Ovary (tissue), 9 donors: Measurements from ENCODE around the gene GHRL. TPM values are rescaled to one million over a fixed set of nuclear protein-coding genes. Genes with fewer than 3 reads are reported as not detected.

Source experiments
- DNase-seq, 5 donors: peaks; one replicate each; pipeline ENCODE4 v3.0.0-alpha.2; 2019 to 2020
- H3K27ac ChIP-seq, 2 donors: fragments of 200-600 bp; one replicate each; pipeline versions ENCODE4 v1.5.1 to v1.8.0; 2019 to 2022
- H3K27me3 ChIP-seq: fragments of 200-600 bp; one replicate; pipeline ENCODE4 v1.8.0; 2022
- H3K36me3 ChIP-seq: fragments of 200-600 bp; sonication (generic); one replicate; pipeline ENCODE4 v1.5.1; 2019
- H3K4me1 ChIP-seq: one replicate; pipeline ENCODE4 v1.8.1; 2013; ENCODE audit warnings: mild to moderate bottlenecking, moderate library complexity; ENCODE audit not compliant: insufficient read depth
- H3K4me3 ChIP-seq: fragments of 200-600 bp; sonication (generic); one replicate; pipeline ENCODE4 v1.5.1; 2017
- H3K9me3 ChIP-seq, 2 donors: fragments of 200-600 bp in 1 of 2; sonication (generic) in 1 of 2; one replicate each; pipeline versions ENCODE4 v1.5.1 to v1.8.1; 2013 to 2019; ENCODE audit warnings: mild to moderate bottlenecking in 1 of 2, moderate library complexity in 1 of 2
- EP300 ChIP-seq: sonication (generic); formaldehyde crosslinking; IDR thresholded peaks from one replicate; pipeline ENCODE4 v1.6.1; 2017; ENCODE audit warnings: antibody characterized with exemption
- POLR2A ChIP-seq: fragments of 450-650 bp; IDR thresholded peaks from one replicate; pipeline ENCODE4 v1.6.1; 2017; ENCODE audit warnings: antibody characterized with exemption, mild to moderate bottlenecking, moderate library complexity
- whole genome bisulfite sequencing, 3 donors: extraction: QIAGEN DNeasy Blood & Tissue Kit in 1 of 3; methylation state at CpG; one replicate each; pipeline versions ENCODE4 v1.1.5 to v1.1.7; 2013 to 2017; 5-methylcytosine and 5-hydroxymethylcytosine counted together
- intact Hi-C, 4 donors: fragments of 100-400 bp; cut with DNase I; formaldehyde crosslinking; loops; one replicate each; pipeline versions ENCODE4 v1.11.0 to v1.15.1; 2022 to 2023
- polyA plus RNA-seq, 2 donors: library from polyadenylated mRNA; stranded (reverse); fragments of 200-250 nt in 1 of 2; fragments of 350-450 nt in 1 of 2; fragmentation: Illumina TruSeq in 1 of 2; extraction: RNeasy Lipid Tissue Mini Kit (QIAGEN cat#74804) in 1 of 2; gene quantifications; one replicate each; pipeline ENCODE4 v1.2.3, GENCODE V29; 2013 to 2014
- total RNA-seq, 7 donors: library from RNA; depleted of rRNA in 2 of 7; stranded (reverse); fragments of >200 nt in 2 of 7; fragmentation: NEBNext Ultra II Directional in 3 of 7; extraction: Animal tissue kit (Norgen Biotek cat#: 25700) in 3 of 7; gene quantifications; one replicate each; pipeline versions ENCODE4 v1.1.0 to v1.2.4, GENCODE V29; 2016 to 2023
- TF ChIP-seq, protein P1 (sequence below), 3 donors: fragments of 450-650 bp in 2 of 3; fragments of 200-600 bp in 1 of 3; IDR thresholded peaks; one replicate each; pipeline versions ENCODE4 v1.5.1 to v1.8.0; 2016 to 2022; ENCODE audit warnings: antibody characterized with exemption in 3 of 3, mild to moderate bottlenecking in 1 of 3
- donor health status: DM: no; HTN: no; CAD: no; lungs with moderate emphysema.
- donor health status: DM: no; HTN: no; CAD: no.
- donor health status: Bipolar disorder and iron deficiency.
- donor health status: DM: yes; HTN: yes; CAD: no.
- donor health status: DM: no; HTN: no; CAD: no.
- donor health status: DM: yes; HTN: yes; CAD: no.

GHRL gene
- total and polyA plus RNA-seq, 9 donors: 0.23 to 2.4 (median 1.6) TPM

DNA sequence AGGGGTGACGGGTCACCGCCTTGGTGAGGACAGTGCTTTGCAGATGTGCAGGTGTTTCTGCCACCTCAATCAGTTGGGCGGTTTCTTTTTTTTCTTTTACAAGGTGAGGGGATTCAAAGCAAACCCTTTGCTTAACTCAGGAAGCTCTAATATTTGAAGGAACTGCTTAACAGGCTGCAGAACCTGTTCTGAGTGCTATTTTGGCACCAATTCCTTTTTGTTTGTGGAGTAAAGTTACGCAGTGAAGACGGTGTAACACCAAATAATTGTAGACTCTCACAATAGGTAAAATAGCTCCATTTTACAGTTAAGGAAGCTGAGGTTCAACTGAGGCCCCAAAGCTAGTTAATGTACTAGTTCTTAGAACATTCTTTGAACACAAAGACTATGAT is 6.6 kb downstream of the GHRL start:
- Histone ChIP-seq H3K4me3 (no peak overlapping the region), H3K27me3 (no peaks in the 10 kb centered on the region), H3K27ac (no peak overlapping the region), H3K9me3 (no peaks in the 10 kb centered on the region), H3K36me3 (no peaks in the 10 kb centered on the region), H3K4me1 (no peaks in the 10 kb centered on the region)
- TF ChIP-seq EP300 (no peak), POLR2A (no peak)
- TF ChIP-seq, protein P1, sequence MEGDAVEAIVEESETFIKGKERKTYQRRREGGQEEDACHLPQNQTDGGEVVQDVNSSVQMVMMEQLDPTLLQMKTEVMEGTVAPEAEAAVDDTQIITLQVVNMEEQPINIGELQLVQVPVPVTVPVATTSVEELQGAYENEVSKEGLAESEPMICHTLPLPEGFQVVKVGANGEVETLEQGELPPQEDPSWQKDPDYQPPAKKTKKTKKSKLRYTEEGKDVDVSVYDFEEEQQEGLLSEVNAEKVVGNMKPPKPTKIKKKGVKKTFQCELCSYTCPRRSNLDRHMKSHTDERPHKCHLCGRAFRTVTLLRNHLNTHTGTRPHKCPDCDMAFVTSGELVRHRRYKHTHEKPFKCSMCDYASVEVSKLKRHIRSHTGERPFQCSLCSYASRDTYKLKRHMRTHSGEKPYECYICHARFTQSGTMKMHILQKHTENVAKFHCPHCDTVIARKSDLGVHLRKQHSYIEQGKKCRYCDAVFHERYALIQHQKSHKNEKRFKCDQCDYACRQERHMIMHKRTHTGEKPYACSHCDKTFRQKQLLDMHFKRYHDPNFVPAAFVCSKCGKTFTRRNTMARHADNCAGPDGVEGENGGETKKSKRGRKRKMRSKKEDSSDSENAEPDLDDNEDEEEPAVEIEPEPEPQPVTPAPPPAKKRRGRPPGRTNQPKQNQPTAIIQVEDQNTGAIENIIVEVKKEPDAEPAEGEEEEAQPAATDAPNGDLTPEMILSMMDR (IDR thresholded peaks at IDR 0.05): no peak
- intact Hi-C loops: no loop called here
- DNase-seq: no peak
- 90 to 95% (median 93%) methylated on average over 5 of the region's 5 CpGs for WGBS, 3 donors

DNA sequence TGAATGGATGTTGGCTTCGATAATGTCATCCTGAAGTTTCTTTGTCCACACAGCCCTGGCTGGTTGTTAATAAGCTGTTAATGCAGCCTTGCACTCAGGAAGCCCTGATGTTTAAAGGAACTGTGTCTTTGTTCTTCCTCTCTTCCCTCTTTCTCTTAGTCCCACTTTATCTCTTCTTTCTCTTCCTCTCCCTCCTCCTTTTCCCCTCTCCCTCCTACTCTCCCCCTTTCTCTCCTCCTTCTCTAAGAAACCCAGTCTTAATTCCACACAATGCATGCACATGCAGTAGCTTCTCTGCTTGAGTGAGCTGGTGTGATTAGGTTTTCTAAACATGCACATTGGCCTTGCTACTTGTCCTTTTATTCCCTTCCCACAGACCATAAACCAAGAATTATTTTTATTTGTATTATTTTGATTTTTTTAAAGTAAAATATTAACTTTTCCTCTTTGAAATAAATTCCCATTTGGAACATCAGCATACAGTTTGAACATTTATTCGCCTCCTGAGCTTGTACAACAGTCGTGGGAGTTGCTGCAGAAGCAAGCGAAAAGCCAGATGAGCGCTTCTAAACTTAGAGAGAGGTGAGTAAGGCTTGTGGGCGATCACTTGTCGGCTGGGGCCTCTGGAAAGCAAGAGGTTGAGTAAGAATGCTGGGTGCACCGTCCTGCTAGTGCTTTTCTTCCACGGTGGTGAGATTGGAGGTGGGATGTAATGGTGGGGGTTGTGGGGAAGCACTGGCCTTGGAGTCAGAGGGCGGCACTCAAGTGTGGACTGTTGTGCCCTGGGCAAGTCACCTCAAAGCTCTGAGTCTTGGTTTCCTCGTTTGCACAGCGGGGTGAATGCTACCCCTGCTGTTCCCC is 7.2 kb downstream of the GHRL start:
- no peaks in the 10 kb centered on the region for H3K9me3 ChIP-seq
- no peaks in the 10 kb centered on the region for H3K27me3 ChIP-seq
- no peak overlapping the region for H3K4me3 ChIP-seq
- no peaks in the 10 kb centered on the region for H3K4me1 ChIP-seq
- no peak for DNase-seq
- WGBS, 3 donors: 29 to 64% (median 35%) methylated on average over 12 of the region's 12 CpGs
- no peak overlapping the region for H3K27ac ChIP-seq
- intact Hi-C loops: no loop called here
- no peak for TF ChIP-seq EP300
- TF ChIP-seq, protein P1 (IDR thresholded peaks at IDR 0.05): no peak
- no peak for TF ChIP-seq POLR2A
- no peaks in the 10 kb centered on the region for H3K36me3 ChIP-seq

DNA sequence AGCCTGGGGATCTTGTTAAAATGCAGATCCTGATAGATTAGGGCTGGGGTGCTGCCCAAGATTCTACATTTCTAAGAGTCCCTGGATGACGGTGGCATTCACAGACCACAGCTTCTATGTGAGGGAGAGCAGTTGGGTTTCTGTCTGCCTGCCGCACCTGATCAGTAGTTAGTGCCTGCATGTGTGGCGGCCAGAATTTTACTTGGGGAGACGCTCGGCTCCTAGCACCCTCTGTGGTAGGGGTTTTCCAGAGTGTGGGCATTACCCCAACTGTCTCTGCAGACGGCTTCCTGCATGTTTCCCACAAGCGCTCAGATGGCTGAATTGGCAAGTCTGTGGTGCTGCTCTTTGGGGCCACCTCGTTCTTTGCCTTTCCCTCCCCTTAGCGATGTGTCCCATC is 8.3 kb downstream of the GHRL start:
- WGBS, 3 donors: 88 to 90% (median 89%) methylated on average over 9 of the region's 9 CpGs
- H3K4me3 ChIP-seq: no peak overlapping the region
- no peaks in the 10 kb centered on the region for H3K9me3 ChIP-seq
- no peak for DNase-seq
- no peaks in the 10 kb centered on the region for H3K4me1 ChIP-seq
- TF ChIP-seq, protein P1 (IDR thresholded peaks at IDR 0.05): no peak
- TF ChIP-seq POLR2A: no peak
- no peak for TF ChIP-seq EP300
- H3K36me3 ChIP-seq: no peaks in the 10 kb centered on the region
- H3K27me3 ChIP-seq: no peaks in the 10 kb centered on the region
- H3K27ac ChIP-seq: no peak overlapping the region
- intact Hi-C loops: no loop called here

DNA sequence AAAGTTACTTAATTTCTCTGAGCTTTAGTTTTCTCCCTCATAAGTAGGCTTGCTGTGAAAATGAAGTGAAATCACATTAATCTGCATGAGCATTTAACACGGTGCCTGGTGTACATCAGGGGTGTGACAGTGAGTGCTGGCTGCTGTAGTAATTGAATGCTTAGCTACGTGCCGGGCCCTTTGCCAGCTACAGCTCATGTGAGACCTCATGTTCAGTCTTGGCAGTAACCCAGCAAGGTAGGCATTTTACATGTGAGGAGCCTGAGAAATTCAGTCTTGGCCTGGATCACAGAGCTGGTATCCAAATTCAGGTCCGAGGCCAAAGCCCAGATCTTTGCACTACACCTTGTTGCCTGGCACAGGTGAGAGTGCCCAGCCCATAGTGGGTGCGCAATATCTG is 9.1 kb downstream of the GHRL start:
- intact Hi-C loops: no loop called here
- 78 to 91% (median 81%) methylated on average over 5 of the region's 5 CpGs for WGBS, 3 donors
- H3K27ac ChIP-seq: no peak overlapping the region
- no peaks in the 10 kb centered on the region for H3K36me3 ChIP-seq
- DNase-seq: no peak
- TF ChIP-seq POLR2A (no peak), EP300 (no peak)
- TF ChIP-seq, protein P1 (IDR thresholded peaks at IDR 0.05): no peak
- H3K9me3 ChIP-seq: no peaks in the 10 kb centered on the region
- no peaks in the 10 kb centered on the region for H3K4me1 ChIP-seq
- no peak overlapping the region for H3K4me3 ChIP-seq
- no peaks in the 10 kb centered on the region for H3K27me3 ChIP-seq
